Astrocyte (in vitro differentiated cells and primary cell): Measurements from ENCODE around the gene ROBO2.

Experiments
- CTCF ChIP-seq: IDR thresholded peaks from 2 replicates; pipeline ENCODE4 v1.5.1; 2011; ENCODE audit warnings: low read depth, mild to moderate bottlenecking, inconsistent platforms, low read length, moderate library complexity; ENCODE audit not compliant: insufficient read depth
- EZH2 ChIP-seq: IDR thresholded peaks from 2 replicates; pipeline ENCODE4 v1.6.1; 2012; ENCODE audit warnings: mild to moderate bottlenecking, low read length, inconsistent platforms; ENCODE audit not compliant: insufficient read depth

- TF ChIP-seq CTCF (no peak), EZH2 (no peak)
These were observed 12.8 kb upstream of the ROBO2 start for GRCh38 chr3:77026904-77027634.
